C4-2B (cell line): ENCODE data around the gene FBN3.

ENCODE experiments used
- H3K27ac ChIP-seq: fragments of 450-650 bp; 2 replicates; pipeline ENCODE4 v1.5.1; 2017
- ZFX ChIP-seq: fragments of 450-650 bp; IDR thresholded peaks from 2 replicates; pipeline ENCODE4 v1.6.1; 2017
- TF ChIP-seq, protein P1 (sequence below): fragments of 450-650 bp; conservative IDR thresholded peaks from 2 replicates; pipeline ENCODE4 v1.5.1; 2017; ENCODE audit warnings: mild to moderate bottlenecking

The FBN3 gene

DNA sequence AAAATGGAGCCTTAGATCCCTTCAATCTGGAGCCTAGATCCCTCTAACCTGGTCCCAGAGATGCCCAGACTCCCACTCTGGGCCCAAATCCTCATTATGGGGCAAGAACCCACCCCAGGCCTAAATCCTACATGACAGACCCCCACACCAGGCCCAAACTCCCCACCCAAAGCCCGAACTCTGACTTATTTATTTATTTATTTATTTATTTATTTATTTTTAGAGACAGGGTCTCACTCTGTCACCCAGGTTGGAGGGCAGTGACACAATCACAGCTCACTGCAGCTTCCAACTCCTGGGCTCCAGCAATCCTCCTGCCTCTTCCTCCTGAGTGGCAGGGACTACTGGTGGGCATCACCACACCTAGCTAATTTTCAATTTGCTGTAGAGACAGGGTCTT lies 12.0 kb downstream of the FBN3 start:
- no peak overlapping the region for H3K27ac ChIP-seq
- TF ChIP-seq, protein P1, sequence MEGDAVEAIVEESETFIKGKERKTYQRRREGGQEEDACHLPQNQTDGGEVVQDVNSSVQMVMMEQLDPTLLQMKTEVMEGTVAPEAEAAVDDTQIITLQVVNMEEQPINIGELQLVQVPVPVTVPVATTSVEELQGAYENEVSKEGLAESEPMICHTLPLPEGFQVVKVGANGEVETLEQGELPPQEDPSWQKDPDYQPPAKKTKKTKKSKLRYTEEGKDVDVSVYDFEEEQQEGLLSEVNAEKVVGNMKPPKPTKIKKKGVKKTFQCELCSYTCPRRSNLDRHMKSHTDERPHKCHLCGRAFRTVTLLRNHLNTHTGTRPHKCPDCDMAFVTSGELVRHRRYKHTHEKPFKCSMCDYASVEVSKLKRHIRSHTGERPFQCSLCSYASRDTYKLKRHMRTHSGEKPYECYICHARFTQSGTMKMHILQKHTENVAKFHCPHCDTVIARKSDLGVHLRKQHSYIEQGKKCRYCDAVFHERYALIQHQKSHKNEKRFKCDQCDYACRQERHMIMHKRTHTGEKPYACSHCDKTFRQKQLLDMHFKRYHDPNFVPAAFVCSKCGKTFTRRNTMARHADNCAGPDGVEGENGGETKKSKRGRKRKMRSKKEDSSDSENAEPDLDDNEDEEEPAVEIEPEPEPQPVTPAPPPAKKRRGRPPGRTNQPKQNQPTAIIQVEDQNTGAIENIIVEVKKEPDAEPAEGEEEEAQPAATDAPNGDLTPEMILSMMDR, result no peak
- TF ChIP-seq ZFX, result no peak

DNA sequence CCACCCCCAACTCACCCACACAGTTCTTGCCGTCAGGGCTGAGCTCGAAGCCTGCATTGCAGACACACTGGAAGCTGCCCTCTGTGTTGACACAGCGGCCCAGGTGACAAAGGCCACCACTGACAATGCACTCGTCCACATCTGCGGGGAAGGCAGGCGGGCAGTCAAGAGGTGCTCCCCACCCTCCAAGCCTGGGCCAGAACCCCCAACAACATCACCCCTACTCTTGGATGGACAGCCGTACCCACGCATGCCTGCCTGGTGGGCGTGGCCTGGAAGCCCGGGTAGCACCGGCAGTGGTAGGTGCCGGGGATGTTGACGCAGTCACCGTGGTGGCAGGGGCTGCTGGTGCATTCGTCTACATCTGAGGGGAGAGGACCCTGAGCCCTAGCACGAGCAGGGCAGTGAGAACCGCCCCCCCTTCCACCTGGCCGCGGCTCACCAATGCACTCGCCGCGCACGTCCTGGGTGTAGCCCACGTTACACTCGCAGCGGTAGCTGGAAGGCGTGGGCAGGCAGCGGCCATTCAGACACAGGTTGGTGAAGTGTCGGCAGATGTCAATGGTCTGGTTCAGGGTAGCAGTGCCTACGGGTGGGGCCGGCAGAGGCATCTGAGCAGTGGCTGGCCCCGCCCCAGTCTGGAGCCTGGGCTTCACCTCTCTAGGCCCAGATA lies 13.3 kb downstream of the FBN3 start:
- TF ChIP-seq, protein P1, result no peak
- no peak for TF ChIP-seq ZFX
- no peak overlapping the region for H3K27ac ChIP-seq

DNA sequence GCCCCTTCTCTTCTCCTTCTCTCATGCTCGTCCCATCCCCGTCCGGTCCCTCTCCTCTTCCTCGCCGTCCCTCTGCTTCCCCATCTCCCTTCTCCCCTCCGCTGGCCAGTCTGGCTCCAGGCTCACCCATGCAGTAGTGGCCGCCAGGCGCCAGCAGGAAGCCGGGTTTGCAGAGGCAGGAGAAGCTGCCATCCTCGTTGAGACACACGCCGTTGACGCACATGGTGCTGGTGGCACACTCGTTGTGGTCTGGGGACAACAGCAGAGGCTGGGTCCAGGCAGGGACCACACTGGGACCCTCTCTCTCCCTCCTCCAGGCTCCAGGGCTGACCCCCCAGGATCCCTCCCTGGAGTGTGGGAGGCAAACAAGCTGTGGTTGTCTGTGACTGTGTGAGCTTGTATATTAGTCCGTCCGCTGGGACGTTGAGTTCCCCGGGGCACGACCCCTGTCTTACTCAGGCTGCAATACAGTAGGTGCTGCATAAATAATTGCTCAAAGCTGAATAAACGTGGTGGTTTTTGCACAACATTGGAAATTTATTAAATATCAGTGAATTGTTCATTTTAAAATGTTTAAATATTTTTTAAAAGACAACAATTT lies 16.4 kb downstream of the FBN3 start:
- no peak for TF ChIP-seq ZFX
- TF ChIP-seq, protein P1, result no peak
- H3K27ac ChIP-seq, result no peak overlapping the region

DNA sequence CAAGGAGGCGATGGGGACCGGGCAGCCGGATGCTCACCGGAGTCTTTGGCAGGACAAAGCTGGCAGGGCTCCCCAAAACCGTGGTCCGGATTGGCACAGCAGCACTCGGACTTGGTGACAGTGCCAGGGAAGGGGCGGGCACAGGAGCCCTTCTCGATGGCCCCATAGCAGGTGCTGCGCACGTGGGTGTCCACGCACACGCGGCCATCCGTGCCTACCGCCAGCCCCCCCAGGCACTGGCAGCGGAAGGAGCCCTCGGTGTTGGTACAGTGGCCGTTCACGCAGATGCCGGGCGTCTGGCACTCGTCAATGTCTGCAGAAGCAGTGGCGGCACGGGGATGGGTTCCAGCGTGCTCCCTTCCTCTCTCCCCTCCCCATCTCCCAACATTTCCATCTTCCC lies 17.9 kb downstream of the FBN3 start:
- TF ChIP-seq, protein P1, result no peak
- H3K27ac ChIP-seq, result no peak overlapping the region

DNA sequence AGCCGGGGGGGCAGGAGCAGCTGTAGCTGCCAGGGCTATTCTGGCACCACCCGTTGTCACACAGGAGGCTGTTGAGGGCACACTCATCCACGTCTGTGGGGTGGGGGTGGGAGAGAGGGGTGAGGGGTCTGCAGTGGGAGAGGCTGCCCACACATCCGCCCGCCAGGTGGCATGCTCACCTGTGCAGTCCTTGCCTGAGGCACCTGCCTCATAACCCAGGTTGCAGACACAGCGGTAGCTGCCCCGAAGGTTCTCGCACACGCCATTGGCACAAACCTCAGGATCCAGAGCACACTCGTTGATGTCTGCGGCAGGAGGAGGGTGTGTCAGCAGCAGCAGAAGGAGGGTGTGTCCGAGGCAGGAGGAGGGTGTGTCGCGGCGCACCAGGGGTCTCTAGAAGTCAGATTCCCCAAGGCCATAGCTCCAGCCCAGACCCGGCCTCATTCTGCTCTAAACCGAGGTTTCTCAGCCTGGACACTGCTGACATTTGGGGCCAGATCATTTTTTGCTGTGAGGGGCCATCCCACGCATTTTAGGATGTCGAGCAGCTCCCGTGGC lies 20.3 kb downstream of the FBN3 start:
- TF ChIP-seq, protein P1, result no peak
- no peak for TF ChIP-seq ZFX
- H3K27ac ChIP-seq, result no peak overlapping the region

DNA sequence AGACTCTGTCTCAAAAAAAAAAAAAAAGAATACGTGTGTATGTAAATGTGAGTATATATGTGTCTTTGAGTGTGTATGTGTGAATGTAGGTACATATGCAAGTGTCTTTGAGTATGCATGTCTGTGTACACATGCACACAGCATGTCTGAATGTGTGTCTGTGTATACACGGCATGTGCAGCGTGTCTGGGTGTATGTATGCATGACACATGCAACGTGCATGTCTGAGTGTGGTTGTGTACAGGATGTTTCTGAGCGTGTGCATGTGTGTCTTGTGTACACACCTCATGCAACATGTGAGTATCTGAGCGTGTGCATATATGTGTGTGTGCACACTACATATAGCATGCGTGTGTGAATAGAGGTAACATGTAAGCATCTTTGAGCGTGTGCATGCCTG lies 20.8 kb downstream of the FBN3 start:
- TF ChIP-seq ZFX, result no peak
- TF ChIP-seq, protein P1, result no peak
- no peak overlapping the region for H3K27ac ChIP-seq

DNA sequence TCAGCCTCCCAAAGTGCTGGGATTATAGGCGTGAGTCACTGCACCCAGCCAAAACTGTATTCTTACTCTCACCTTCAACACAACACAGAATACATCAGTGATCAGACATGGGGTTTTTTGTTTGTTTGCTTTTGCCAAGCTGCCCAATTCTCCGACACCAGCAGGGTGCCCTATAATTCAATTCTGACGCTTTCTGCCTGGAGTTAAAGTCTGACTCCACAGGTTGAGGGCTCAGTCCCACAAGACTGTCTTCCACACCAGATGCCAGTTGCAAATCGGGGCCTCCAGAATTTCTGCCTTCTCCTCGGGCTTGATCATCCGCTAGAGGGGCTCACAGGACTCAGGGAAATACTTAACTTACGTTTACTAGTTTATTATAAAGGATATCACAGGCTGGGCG lies 22.1 kb downstream of the FBN3 start:
- no peak for TF ChIP-seq ZFX
- TF ChIP-seq, protein P1, result no peak
- H3K27ac ChIP-seq, result no peak overlapping the region
